IMR-90 (cell line): Measurements from ENCODE around the gene OGFOD3. TPM values are rescaled to one million over a fixed set of nuclear protein-coding genes. Genes with fewer than 3 reads are reported as not detected.

Experiments used
- ATAC-seq: fragments of 200-7000 bp; cut with Tn5 transposase; 2 replicates; pipeline ENCODE4 v1.9.1; 2020; ENCODE audit warnings: low read depth, mild to moderate bottlenecking, moderate library complexity
- BruUV-seq: library from RNA; stranded (reverse); fragments of 400-500 nt; replicated peaks from 2 replicates; lab custom pipeline; 2021; lab: Mats Ljungman, UMichigan
- CTCF ChIA-PET: fragments of 300-600 bp; formaldehyde crosslinking; extraction: SDS; loops from one replicate; lab custom pipeline; 2021; ENCODE audit warnings: antibody characterized with exemption; lab: Yijun Ruan, JAX
- POLR2A ChIA-PET: fragments of 300-600 bp; sonication (Branson Sonifier 250); formaldehyde crosslinking; loops from one replicate; lab custom pipeline; 2022; ENCODE audit warnings: antibody characterized with exemption; ENCODE audit not compliant: unreplicated experiment; lab: Charles Lee
- DNase-seq: peaks from one replicate; pipeline ENCODE4 v3.0.0; 2013
- H2AFZ ChIP-seq: replicated peaks from 2 replicates; pipeline ENCODE3; 2013; ENCODE audit warnings: low read length, mild to moderate bottlenecking; ENCODE audit not compliant: poor library complexity
- H2AK5ac ChIP-seq: 2 replicates; pipeline ENCODE4 v1.6.1; 2013; ENCODE audit warnings: low read depth, low read length, inconsistent platforms
- H2AK9ac ChIP-seq: replicated peaks from 2 replicates; pipeline ENCODE3; 2013; ENCODE audit warnings: mild to moderate bottlenecking, low read depth, low read length, moderate library complexity; ENCODE audit not compliant: poor library complexity
- H2BK120ac ChIP-seq: 2 replicates; pipeline ENCODE4 v1.6.1; 2013; ENCODE audit warnings: low read depth, low read length, inconsistent platforms
- H2BK15ac ChIP-seq: 3 replicates; pipeline ENCODE4 v1.6.1; 2013; ENCODE audit warnings: low read depth, low read length, inconsistent platforms
- H2BK20ac ChIP-seq: 2 replicates; pipeline ENCODE4 v1.6.1; 2013; ENCODE audit warnings: low read depth, mild to moderate bottlenecking, inconsistent platforms, low read length, moderate library complexity
- H2BK5ac ChIP-seq: 2 replicates; pipeline ENCODE4 v1.6.1; 2013; ENCODE audit warnings: mild to moderate bottlenecking, low read depth, low read length, inconsistent platforms; ENCODE audit not compliant: poor library complexity, severe bottlenecking
- H3K14ac ChIP-seq: replicated peaks from 2 replicates; pipeline ENCODE4 v1.6.1; 2013; ENCODE audit warnings: low read depth, low read length, inconsistent platforms
- H3K18ac ChIP-seq: 2 replicates; pipeline ENCODE4 v1.6.1; 2013; ENCODE audit warnings: low read depth, low read length, control low read depth
- H3K23ac ChIP-seq: 2 replicates; pipeline ENCODE4 v1.6.1; 2013; ENCODE audit warnings: low read depth, low read length, inconsistent platforms
- H3K27ac ChIP-seq: 2 replicates; pipeline ENCODE4 v1.5.1; 2013; ENCODE audit warnings: mild to moderate bottlenecking, control low read depth, low read length; ENCODE audit not compliant: insufficient read depth
- H3K27me3 ChIP-seq: 2 replicates; pipeline ENCODE4 v1.6.1; 2013; ENCODE audit warnings: low read length; ENCODE audit not compliant: control insufficient read depth, insufficient read depth
- H3K36me3 ChIP-seq: 2 replicates; pipeline ENCODE4 v1.6.1; 2013; ENCODE audit warnings: low read length, mixed read lengths; ENCODE audit not compliant: control insufficient read depth, insufficient read depth
- H3K4ac ChIP-seq: 2 replicates; pipeline ENCODE4 v1.6.1; 2013; ENCODE audit warnings: low read depth, low read length, inconsistent platforms
- H3K4me1 ChIP-seq: 2 replicates; pipeline ENCODE4 v1.6.1; 2013; ENCODE audit warnings: low read length, mixed read lengths; ENCODE audit not compliant: control insufficient read depth, insufficient read depth
- H3K4me2 ChIP-seq: 2 replicates; pipeline ENCODE4 v1.6.1; 2013; ENCODE audit warnings: low read depth, mild to moderate bottlenecking, control low read depth, low read length, moderate library complexity
- H3K4me3 ChIP-seq: 2 replicates; pipeline ENCODE4 v1.5.1; 2013; ENCODE audit warnings: low read depth, mild to moderate bottlenecking, control low read depth, low read length, moderate library complexity; ENCODE audit not compliant: insufficient read depth
- H3K56ac ChIP-seq: 2 replicates; pipeline ENCODE4 v1.6.1; 2013; ENCODE audit warnings: low read length, inconsistent platforms; ENCODE audit not compliant: insufficient read depth; ENCODE audit errors: extremely low read depth
- H3K79me1 ChIP-seq, 2 experiments: 2 replicates each; pipeline ENCODE4 v1.6.1; 2013; ENCODE audit warnings: low read length in 2 of 2, inconsistent platforms in 1 of 2, low read depth in 1 of 2
- H3K9ac ChIP-seq: 2 replicates; pipeline ENCODE4 v1.6.1; 2013; ENCODE audit warnings: low read depth, low read length, control low read depth
- H3K9me1 ChIP-seq: 2 replicates; pipeline ENCODE4 v1.6.1; 2013; ENCODE audit warnings: low read length, inconsistent platforms; ENCODE audit not compliant: insufficient read depth
- H3K9me3 ChIP-seq: 2 replicates; pipeline ENCODE4 v1.6.1; 2013; ENCODE audit warnings: low read length; ENCODE audit not compliant: control insufficient read depth, insufficient read depth
- H4K20me1 ChIP-seq: 2 replicates; pipeline ENCODE4 v1.6.1; 2013; ENCODE audit warnings: low read length, inconsistent platforms; ENCODE audit not compliant: insufficient read depth
- H4K5ac ChIP-seq: 2 replicates; pipeline ENCODE4 v1.6.1; 2013; ENCODE audit warnings: mild to moderate bottlenecking, low read depth, low read length, control low read depth
- H4K8ac ChIP-seq, 2 experiments: 2 replicates each; pipeline ENCODE4 v1.6.1; 2013; ENCODE audit warnings: low read depth in 2 of 2, low read length in 2 of 2, control low read depth in 1 of 2, inconsistent platforms in 1 of 2
- H4K91ac ChIP-seq: 2 replicates; pipeline ENCODE4 v1.6.1; 2013; ENCODE audit warnings: low read depth, low read length, inconsistent platforms; ENCODE audit not compliant: insufficient read depth
- BHLHE40 ChIP-seq: fragments of 150-350 bp; IDR thresholded peaks from 2 replicates; pipeline ENCODE4 v1.6.1; 2016; ENCODE audit warnings: mild to moderate bottlenecking, low read depth, low read length
- CEBPB ChIP-seq: IDR thresholded peaks from 2 replicates; pipeline ENCODE4 v1.6.1; 2012; ENCODE audit warnings: low read depth, low read length, improper control_type of control experiment
- CHD1 ChIP-seq: IDR thresholded peaks from 2 replicates; pipeline ENCODE4 v1.6.1; 2012; ENCODE audit warnings: low read depth, low read length, improper control_type of control experiment
- FOS ChIP-seq: fragments of 150-350 bp; IDR thresholded peaks from 2 replicates; pipeline ENCODE4 v1.6.1; 2016; ENCODE audit warnings: low read depth, low read length
- MAFK ChIP-seq: IDR thresholded peaks from 2 replicates; pipeline ENCODE4 v1.6.1; 2012; ENCODE audit warnings: low read depth, low read length, improper control_type of control experiment
- MAZ ChIP-seq: IDR thresholded peaks from 2 replicates; pipeline ENCODE4 v1.6.1; 2012; ENCODE audit warnings: low read depth, mild to moderate bottlenecking, low read length, improper control_type of control experiment, moderate library complexity, borderline replicate concordance
- MXI1 ChIP-seq: IDR thresholded peaks from 2 replicates; pipeline ENCODE4 v1.6.1; 2012; ENCODE audit warnings: low read depth, mild to moderate bottlenecking, low read length, moderate library complexity, borderline replicate concordance
- NFE2L2 ChIP-seq: fragments of 150-350 bp; IDR thresholded peaks from 2 replicates; pipeline ENCODE4 v1.6.1; 2016; ENCODE audit warnings: low read depth, mild to moderate bottlenecking, low read length
- POLR2A ChIP-seq: IDR thresholded peaks from 2 replicates; pipeline ENCODE4 v1.6.1; 2012; ENCODE audit warnings: mild to moderate bottlenecking, low read depth, low read length
- RAD21 ChIP-seq: IDR thresholded peaks from 2 replicates; pipeline ENCODE4 v1.6.1; 2012; ENCODE audit warnings: low read length, improper control_type of control experiment
- RCOR1 ChIP-seq: IDR thresholded peaks from 2 replicates; pipeline ENCODE4 v1.6.1; 2012; ENCODE audit warnings: mild to moderate bottlenecking, low read length, improper control_type of control experiment; ENCODE audit not compliant: insufficient replicate concordance
- RFX5 ChIP-seq: IDR thresholded peaks from 2 replicates; pipeline ENCODE4 v1.8.0; 2012; ENCODE audit warnings: low read depth, mild to moderate bottlenecking, low read length, moderate library complexity
- SMC3 ChIP-seq: fragments of 150-350 bp; IDR thresholded peaks from 2 replicates; pipeline ENCODE4 v1.6.1; 2016; ENCODE audit warnings: low read depth, mild to moderate bottlenecking, antibody characterized with exemption, low read length, moderate library complexity
- WGBS, 2 experiments: methylation state at CpG; one replicate each; pipeline versions ENCODE4 v1.1.5 to v1.1.7; 2013; ENCODE audit warnings: missing lambda C conversion rate in 2 of 2; ENCODE audit not compliant: insufficient read length in 1 of 2; ENCODE audit errors: extremely low coverage in 2 of 2; 5-methylcytosine and 5-hydroxymethylcytosine counted together
- dilution Hi-C: fragments of 300-500 bp; cut with HindIII; formaldehyde crosslinking; loops from one replicate; pipeline ENCODE4 v1.14.3; 2018; ENCODE audit warnings: low sequenced_read_pairs; ENCODE audit not compliant: unreplicated experiment
- in situ Hi-C: fragments of 300-500 bp; cut with MboI; formaldehyde crosslinking; loops from 3 replicates; pipeline ENCODE4 v1.14.3; 2019; ENCODE audit warnings: low sequenced_read_pairs, inconsistent platforms, mixed read lengths
- intact Hi-C: fragments of 100-400 bp; cut with micrococcal nuclease; formaldehyde crosslinking; loops from 2 replicates; pipeline ENCODE4 v1.10.0; 2022
- polyA plus RNA-seq, 3 experiments: library from polyadenylated mRNA; depleted of rRNA; stranded (reverse); fragments of >200 nt; gene quantifications; 2 replicates each; pipeline ENCODE4 v1.2.3, GENCODE V29; 2012; ENCODE audit warnings: low replicate concordance in 1 of 3
- total RNA-seq: library from RNA; depleted of rRNA; stranded (reverse); fragments of >200 nt; gene quantifications from 2 replicates; pipeline ENCODE4 v1.2.3, GENCODE V29; 2012
- TF ChIP-seq, protein P1 (sequence below): fragments of 150-350 bp; IDR thresholded peaks from 2 replicates; pipeline ENCODE4 v1.6.1; 2017; ENCODE audit warnings: mild to moderate bottlenecking, antibody characterized with exemption, low read length, low read depth
- TF ChIP-seq, protein P2 (sequence below): fragments of 150-350 bp; IDR thresholded peaks from 2 replicates; pipeline ENCODE4 v1.6.1; 2016; ENCODE audit warnings: low read depth, mild to moderate bottlenecking, low read length, moderate library complexity, borderline replicate concordance
- TF ChIP-seq, protein P3 (sequence below): conservative IDR thresholded peaks from 2 replicates; pipeline ENCODE4 v1.5.1; 2012; ENCODE audit warnings: mild to moderate bottlenecking, low read depth, low read length, improper control_type of control experiment

OGFOD3 gene
- total and polyA plus RNA-seq, 2 of the 4 experiments (the other 2 are of a cell fraction), result 25.3 to 33.4 TPM

DNA sequence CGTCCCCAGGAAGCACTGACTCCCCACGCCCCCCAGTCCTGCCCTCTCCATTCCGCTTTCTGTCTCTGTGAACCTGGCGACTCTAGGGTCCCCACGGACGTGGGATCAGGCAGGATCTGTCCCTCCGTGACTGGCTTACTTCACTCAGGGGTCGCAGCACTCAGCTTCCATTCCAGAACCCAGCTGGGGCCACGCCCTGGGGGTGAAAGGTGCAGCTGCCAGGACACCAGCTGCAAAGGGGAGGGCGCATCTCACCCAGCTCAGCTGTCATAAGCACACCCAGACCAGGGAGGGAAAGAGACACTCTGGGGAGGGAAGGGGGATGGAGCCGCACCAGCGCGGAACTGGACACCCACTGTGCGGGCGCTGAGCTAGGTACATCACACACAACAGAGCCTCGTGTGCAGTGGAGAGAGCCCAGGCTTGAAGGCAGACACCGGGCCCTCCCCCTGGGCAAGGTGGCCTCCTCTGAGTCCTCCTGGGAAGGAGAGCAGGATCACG is 18.7 kb downstream of the OGFOD3 start:
- no peak for ATAC-seq
- no peak overlapping the region for H3K9ac ChIP-seq

More for the DNA sequence above, 18.7 kb downstream of the OGFOD3 start:
- dilution Hi-C loops, result no loop called here
- no peaks in the 10 kb centered on the region for H3K27me3 ChIP-seq
- in situ Hi-C loops, result no loop called here
- no peak overlapping the region for H3K4ac ChIP-seq
- H3K36me3 ChIP-seq, result peaks cover 6% of the 10 kb centered on the region; the same call in 1 of the 2 replicates
- no peak overlapping the region for H2BK15ac ChIP-seq
- H3K79me1 ChIP-seq, result no peaks in the 10 kb centered on the region
- no TSS peak for BruUV-seq
- no peak overlapping the region for H2AFZ ChIP-seq
- H3K4me2 ChIP-seq, result no peak overlapping the region
- ChIA-PET POLR2A (no interaction called here), CTCF (no interaction called here)
- no peak overlapping the region for H4K8ac ChIP-seq
- H3K23ac ChIP-seq, result no peak overlapping the region
- no peak overlapping the region for H2AK9ac ChIP-seq
- H3K14ac ChIP-seq, result no peak overlapping the region
- no peaks in the 10 kb centered on the region for H3K9me3 ChIP-seq
- TF ChIP-seq MAFK (no peak), MXI1 (no peak), RCOR1 (no peak), CEBPB (no peak), CHD1 (no peak), BHLHE40 (no peak), POLR2A (no peak), RAD21 (no peak), FOS (no peak), SMC3 (no peak), MAZ (no peak), RFX5 (no peak), NFE2L2 (no peak)
- TF ChIP-seq, protein P1, sequence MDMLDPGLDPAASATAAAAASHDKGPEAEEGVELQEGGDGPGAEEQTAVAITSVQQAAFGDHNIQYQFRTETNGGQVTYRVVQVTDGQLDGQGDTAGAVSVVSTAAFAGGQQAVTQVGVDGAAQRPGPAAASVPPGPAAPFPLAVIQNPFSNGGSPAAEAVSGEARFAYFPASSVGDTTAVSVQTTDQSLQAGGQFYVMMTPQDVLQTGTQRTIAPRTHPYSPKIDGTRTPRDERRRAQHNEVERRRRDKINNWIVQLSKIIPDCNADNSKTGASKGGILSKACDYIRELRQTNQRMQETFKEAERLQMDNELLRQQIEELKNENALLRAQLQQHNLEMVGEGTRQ, result no peak
- TF ChIP-seq, protein P2, sequence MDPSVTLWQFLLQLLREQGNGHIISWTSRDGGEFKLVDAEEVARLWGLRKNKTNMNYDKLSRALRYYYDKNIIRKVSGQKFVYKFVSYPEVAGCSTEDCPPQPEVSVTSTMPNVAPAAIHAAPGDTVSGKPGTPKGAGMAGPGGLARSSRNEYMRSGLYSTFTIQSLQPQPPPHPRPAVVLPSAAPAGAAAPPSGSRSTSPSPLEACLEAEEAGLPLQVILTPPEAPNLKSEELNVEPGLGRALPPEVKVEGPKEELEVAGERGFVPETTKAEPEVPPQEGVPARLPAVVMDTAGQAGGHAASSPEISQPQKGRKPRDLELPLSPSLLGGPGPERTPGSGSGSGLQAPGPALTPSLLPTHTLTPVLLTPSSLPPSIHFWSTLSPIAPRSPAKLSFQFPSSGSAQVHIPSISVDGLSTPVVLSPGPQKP, result no peak
- TF ChIP-seq, protein P3, sequence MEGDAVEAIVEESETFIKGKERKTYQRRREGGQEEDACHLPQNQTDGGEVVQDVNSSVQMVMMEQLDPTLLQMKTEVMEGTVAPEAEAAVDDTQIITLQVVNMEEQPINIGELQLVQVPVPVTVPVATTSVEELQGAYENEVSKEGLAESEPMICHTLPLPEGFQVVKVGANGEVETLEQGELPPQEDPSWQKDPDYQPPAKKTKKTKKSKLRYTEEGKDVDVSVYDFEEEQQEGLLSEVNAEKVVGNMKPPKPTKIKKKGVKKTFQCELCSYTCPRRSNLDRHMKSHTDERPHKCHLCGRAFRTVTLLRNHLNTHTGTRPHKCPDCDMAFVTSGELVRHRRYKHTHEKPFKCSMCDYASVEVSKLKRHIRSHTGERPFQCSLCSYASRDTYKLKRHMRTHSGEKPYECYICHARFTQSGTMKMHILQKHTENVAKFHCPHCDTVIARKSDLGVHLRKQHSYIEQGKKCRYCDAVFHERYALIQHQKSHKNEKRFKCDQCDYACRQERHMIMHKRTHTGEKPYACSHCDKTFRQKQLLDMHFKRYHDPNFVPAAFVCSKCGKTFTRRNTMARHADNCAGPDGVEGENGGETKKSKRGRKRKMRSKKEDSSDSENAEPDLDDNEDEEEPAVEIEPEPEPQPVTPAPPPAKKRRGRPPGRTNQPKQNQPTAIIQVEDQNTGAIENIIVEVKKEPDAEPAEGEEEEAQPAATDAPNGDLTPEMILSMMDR, result no peak
- H4K91ac ChIP-seq, result no peak overlapping the region
- no peak overlapping the region for H4K5ac ChIP-seq
- intact Hi-C loops, result no loop called here
- no peak overlapping the region for H2BK120ac ChIP-seq
- no peak overlapping the region for H3K56ac ChIP-seq
- 92% methylated on average over 5 of the region's 18 CpGs; no CpG with 5 or more reads in 1 of the 2 experiments for WGBS, 2 experiments
- H3K4me3 ChIP-seq, result no peak overlapping the region
- H4K20me1 ChIP-seq, result peaks cover 7% of the 10 kb centered on the region
- no peak overlapping the region for H2BK5ac ChIP-seq
- no peak for DNase-seq
- H2AK5ac ChIP-seq, result no peak overlapping the region
- H3K4me1 ChIP-seq, result peaks cover 12% of the 10 kb centered on the region
- no peak overlapping the region for H3K18ac ChIP-seq
- no peak overlapping the region for H2BK20ac ChIP-seq
- no peak overlapping the region for H3K27ac ChIP-seq
- H3K9me1 ChIP-seq, result no peaks in the 10 kb centered on the region
